HTERT RPE-1 (cell line): Measurements from ENCODE around the gene DIP2C.
"Not testable (repeated sequence)": the region's sequence is repeated elsewhere in the genome, so short reads cannot be mapped to it uniquely, and the experiment has no call there.

Source experiments
- in situ Hi-C: fragments of 300-500 bp; cut with MboI; formaldehyde crosslinking; loops from 4 replicates; pipeline ENCODE4 v1.14.3; 2020; ENCODE audit warnings: low sequenced_read_pairs

DIP2C gene

DNA sequence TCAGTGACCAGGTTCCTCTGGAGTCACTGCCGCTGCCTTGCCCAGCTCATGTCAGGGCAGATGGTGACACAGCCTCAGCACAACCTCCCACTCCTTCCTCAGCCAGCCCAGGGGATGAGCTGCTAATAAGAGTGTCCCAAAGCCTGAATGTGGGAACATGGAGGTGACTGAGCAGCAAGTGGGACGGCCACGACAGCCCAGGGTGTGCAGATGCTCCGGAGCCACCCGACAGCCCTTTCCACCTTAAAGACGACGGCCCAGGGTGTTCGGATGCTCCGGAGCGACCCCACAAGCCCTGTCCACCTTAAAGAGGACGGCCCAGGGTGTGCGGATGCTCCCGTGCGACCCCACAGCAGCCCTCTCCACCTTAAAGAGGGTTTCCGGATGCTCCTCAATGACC lies 89.2 kb downstream of the DIP2C start:
- in situ Hi-C loops, result no loop called here

GRCh38 chr10:599767-600166 lies 89.7 kb downstream of the DIP2C start:
- in situ Hi-C loops, result no loop called here

DNA sequence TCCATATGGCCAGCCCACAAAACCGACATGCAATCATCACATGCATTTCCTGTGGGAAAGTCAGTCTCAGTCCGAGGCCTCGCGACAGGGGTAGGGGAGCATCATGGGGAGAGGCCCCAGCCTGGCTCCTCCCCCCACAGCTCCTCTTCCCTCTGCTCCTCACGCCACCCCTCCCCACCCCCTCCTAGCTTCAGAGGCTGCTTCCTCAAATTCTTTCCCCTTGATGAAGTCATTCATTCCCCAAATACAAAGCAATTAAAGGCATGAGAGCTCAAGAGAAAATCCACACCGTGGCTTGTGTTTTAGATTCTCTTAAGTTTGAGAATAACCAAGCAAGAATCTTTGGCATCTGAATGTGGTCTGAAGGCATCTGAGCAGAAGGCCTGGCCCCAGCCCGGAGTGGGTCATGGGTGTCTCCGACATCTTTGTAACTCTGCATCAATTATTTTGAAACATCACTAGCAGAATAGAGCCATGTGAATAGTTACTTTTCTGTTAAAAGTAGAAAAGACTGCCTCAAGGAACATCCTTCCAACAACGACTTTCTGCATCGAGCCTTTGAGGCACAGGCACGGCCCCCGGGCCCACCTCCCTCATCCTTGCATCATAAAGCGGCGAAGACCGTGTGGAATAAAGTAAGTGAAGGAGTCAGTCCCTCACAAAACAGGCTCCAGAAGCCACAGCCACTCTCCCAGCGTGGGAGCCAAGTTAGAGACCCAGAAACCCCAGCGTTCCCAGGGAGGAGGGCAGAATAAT lies 90.9 kb downstream of the DIP2C start:
- in situ Hi-C loops, result no loop called here

GRCh38 chr10:597976-598375 lies 91.5 kb downstream of the DIP2C start:
- in situ Hi-C loops, result no loop called here

GRCh38 chr10:596725-597345 lies 92.6 kb downstream of the DIP2C start:
- in situ Hi-C loops, result no loop called here

DNA sequence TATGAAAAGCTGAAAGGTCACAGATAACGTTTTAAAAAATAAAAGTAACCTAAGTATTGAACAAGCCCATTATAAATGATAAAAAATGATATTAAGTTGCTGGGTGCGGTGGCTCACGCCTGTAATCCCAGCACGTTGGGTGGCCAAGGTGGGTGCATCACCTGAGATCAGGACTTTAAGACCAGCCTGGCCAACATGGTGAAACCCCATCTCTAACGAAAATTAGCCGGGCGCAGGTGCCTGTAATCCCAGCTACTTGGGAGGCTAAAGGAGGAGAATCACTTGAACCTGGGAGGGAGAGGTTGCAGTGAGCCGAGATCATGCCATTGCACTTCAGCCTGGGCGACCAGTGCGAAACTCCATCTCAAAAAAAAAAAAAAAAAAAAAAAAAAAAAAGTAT lies 93.3 kb downstream of the DIP2C start:
- in situ Hi-C loops, result not testable (repeated sequence)

DNA sequence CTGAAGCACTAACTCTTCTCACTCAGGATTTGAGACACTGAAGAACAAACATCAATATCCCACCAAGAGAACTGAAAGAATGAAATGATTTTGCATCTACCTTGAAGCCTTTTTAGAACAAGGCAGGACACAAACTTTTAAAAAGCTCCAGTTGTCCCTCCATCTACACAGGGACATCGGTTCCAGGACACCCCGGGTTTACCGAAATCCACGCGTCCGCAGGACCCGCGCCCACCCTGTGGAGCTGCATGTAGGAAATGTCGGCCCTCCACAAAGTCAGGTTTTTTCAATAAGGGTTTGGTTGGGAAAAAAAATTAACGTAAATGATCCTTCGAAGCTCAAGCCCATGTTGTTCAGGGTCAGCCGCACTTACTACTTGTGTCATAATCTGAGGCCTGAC lies 94.0 kb downstream of the DIP2C start:
- in situ Hi-C loops, result no loop called here

- in situ Hi-C loops, result no loop called here
Observed at GRCh38 chr10:594584-595270, 94.7 kb downstream of the DIP2C start.

DNA sequence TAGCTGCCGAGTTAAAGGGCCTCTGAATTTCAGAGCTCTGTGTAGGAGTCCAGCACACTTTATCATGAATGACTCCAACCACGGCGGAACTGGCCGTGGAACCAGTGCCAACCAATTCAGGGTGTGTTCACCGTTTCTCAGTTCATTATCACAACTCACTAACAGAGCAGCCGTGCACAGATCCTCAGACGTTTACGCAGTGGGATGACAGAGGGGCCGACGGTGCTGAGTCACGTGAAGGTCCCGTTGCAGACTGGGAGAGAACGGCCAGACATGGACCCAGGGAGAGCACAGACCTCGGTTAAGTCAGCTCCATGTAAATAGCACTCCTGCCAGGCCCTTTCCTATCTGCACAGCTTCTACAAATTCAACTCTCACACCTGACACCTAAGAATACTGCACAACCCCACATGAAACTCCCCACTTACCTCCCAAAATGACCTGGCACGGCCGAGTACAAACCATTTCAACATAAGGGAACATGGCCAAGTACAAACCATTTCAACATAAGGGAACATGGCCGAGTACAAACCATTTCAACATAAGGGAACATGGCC lies 95.5 kb downstream of the DIP2C start:
- in situ Hi-C loops, result no loop called here

DNA sequence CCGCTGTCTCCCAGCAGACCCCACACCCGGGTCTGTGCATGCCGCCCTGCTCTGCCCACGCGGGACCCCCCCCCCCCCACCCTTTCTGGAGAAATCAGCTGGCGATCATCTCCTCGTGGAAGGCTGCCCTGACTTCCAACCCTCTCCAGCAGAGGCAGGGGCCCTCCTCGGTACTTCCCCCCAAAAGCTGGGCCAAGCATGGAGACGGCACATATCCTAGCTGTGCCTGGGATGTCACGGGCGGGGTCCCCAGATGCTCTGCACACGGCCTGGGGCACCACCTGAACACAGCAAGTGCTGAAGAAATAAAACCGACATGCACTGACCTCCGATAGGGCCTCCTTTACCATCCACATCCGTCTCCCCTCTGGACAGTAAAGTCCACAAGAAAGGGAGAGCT lies 96.0 kb downstream of the DIP2C start:
- in situ Hi-C loops, result no loop called here

GRCh38 chr10:593016-593415 lies 96.5 kb downstream of the DIP2C start:
- in situ Hi-C loops, result no loop called here

DNA sequence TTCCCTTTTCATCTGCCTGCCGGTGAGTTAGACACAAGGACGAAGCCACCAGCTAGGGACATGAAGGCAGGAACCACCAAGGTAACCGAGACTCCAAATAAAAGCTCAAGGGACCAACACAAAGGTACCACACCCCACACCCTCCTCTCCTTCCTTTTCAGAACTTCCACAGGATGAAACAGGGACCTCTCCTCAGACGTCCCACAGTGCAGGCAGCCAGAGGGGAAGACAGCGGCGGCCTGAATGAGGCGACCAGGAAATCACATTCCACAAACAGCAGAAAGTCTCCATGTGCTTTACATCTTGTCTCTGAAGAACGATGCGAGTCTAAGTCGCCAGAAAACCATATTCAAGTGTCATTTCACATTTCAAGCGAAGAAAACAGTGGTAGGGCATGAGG lies 97.8 kb downstream of the DIP2C start:
- in situ Hi-C loops, result no loop called here

- in situ Hi-C loops, result no loop called here
Observed at GRCh38 chr10:590721-591120, 98.7 kb downstream of the DIP2C start.

- in situ Hi-C loops, result no loop called here
Observed at GRCh38 chr10:589961-590680, 99.3 kb downstream of the DIP2C start.

DNA sequence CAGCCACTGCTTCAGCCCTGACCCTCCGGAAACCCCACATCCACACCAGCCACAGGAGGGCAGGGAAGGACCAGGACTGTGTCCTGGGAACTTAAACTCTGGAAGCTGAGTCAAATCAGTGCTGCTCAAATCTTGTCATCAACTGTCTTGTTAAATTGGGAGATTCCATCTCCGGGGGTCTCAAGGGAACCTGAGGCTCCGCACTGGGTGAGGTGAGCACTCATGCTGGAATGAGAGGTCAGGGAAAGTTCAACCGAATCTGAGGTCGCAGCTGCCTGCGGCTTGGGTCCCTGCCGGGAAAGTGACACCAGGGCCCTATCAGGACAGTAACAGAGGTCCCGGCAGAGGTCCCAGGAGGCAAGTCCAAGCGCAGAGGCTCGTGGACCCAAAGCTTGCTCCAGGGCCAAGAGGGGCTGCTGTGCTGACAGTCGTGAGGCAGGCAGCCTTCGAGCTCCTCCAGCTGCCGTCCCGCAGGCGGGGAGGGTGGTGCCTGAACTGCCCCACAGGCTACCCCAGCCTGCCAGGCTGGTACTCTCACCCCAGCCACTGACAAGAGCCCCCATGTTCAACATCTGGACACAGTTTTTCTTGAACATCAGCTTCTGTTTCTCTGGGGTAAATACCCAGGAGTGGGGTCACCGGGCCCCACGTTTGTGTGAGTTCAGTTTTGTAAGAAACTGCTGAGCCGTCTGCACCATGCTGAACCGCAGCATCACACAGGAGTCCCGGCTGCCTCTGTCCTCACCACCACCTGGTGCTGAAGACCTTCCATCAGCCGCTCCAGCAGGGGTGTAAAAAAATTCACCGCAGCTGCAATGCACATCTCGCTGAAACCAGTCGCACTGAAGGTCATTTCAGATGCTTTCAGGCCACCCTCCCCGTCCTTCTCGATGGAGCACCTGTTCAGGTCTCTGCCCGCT lies 101.0 kb downstream of the DIP2C start:
- in situ Hi-C loops, result no loop called here

GRCh38 chr10:586716-587115 lies 102.8 kb downstream of the DIP2C start:
- in situ Hi-C loops, result no loop called here

- in situ Hi-C loops, result no loop called here
Observed at GRCh38 chr10:586151-586550, 103.3 kb downstream of the DIP2C start.

- in situ Hi-C loops, result no loop called here
Observed at GRCh38 chr10:585502-585901, 104.0 kb downstream of the DIP2C start.

- in situ Hi-C loops, result not testable (repeated sequence)
Observed at GRCh38 chr10:584497-585290, 104.8 kb downstream of the DIP2C start.
